ENCODE results near the gene NUCB1.

GRCh38 chr19:48854103-48854502 is 46.0 kb upstream of the NUCB1 start:
- no peak for TF ChIP-seq POLR2A (IDR thresholded peaks at IDR 0.05)
- TF ChIP-seq, protein P1, sequence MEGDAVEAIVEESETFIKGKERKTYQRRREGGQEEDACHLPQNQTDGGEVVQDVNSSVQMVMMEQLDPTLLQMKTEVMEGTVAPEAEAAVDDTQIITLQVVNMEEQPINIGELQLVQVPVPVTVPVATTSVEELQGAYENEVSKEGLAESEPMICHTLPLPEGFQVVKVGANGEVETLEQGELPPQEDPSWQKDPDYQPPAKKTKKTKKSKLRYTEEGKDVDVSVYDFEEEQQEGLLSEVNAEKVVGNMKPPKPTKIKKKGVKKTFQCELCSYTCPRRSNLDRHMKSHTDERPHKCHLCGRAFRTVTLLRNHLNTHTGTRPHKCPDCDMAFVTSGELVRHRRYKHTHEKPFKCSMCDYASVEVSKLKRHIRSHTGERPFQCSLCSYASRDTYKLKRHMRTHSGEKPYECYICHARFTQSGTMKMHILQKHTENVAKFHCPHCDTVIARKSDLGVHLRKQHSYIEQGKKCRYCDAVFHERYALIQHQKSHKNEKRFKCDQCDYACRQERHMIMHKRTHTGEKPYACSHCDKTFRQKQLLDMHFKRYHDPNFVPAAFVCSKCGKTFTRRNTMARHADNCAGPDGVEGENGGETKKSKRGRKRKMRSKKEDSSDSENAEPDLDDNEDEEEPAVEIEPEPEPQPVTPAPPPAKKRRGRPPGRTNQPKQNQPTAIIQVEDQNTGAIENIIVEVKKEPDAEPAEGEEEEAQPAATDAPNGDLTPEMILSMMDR (IDR thresholded peaks at IDR 0.05), result no peak
- TF ChIP-seq POLR2AphosphoS5 (IDR thresholded peaks at IDR 0.05), result no peak
- no peak for TF ChIP-seq EP300 (IDR thresholded peaks at IDR 0.05)
